ENCODE data around the gene PRLH. TPM values are rescaled to one million over a fixed set of nuclear protein-coding genes. Genes with fewer than 3 reads are reported as not detected.
A peak's percentile ranks its signal among the peaks of the same experiment; 100 is the strongest.

The PRLH gene
- total and polyA plus RNA-seq, 2 of the 13 experiments (the other 11 are each of a cell fraction or from before 2014, with no cell fraction given) = not detected

GRCh38 chr2:237598468-237599208 lies 32.3 kb downstream of the PRLH start (continued):
- TF ChIP-seq EP300 (IDR thresholded peaks at IDR 0.05; ENCODE audit: low read depth in 2 of 2, low read length in 2 of 2) (no peak), EP300 (CRISPR knock-in tag; IDR thresholded peaks at IDR 0.05; ENCODE audit: borderline replicate concordance) (no peak), CEBPZ (IDR thresholded peaks at IDR 0.05; ENCODE audit: low read length) (no peak), ZNF362 (CRISPR knock-in tag; IDR thresholded peaks at IDR 0.05; ENCODE audit: borderline replicate concordance) (no peak), ZNF326 (CRISPR knock-in tag; IDR thresholded peaks at IDR 0.05; ENCODE audit: borderline replicate concordance) (no peak), MAFF (IDR thresholded peaks at IDR 0.05; ENCODE audit: low read depth, low read length) (no peak), ZNF382 (CRISPR knock-in tag; IDR thresholded peaks at IDR 0.05; ENCODE audit: borderline replicate concordance) (no peak), TRIM22 (IDR thresholded peaks at IDR 0.05) (no peak), CERS6 (CRISPR knock-in tag; IDR thresholded peaks at IDR 0.05) (no peak), ZNF570 (CRISPR knock-in tag; IDR thresholded peaks at IDR 0.05; ENCODE audit: borderline replicate concordance) (no peak), ZNF234 (CRISPR knock-in tag; conservative IDR thresholded peaks at IDR 0.05) (no peak), ZIK1 (CRISPR knock-in tag; IDR thresholded peaks at IDR 0.05; ENCODE audit: borderline replicate concordance, low read depth) (no peak), ZNF33B (CRISPR knock-in tag; IDR thresholded peaks at IDR 0.05) (no peak), ZNF574 (CRISPR knock-in tag; IDR thresholded peaks at IDR 0.05) (0 out of 2 replicates have a peak, but pooled peaks have one; percentile 27), MEF2D (CRISPR knock-in tag; IDR thresholded peaks at IDR 0.05) (0 out of 2 replicates have a peak, but pooled peaks have one; percentile 15), ZNF562 (CRISPR knock-in tag; IDR thresholded peaks at IDR 0.05; ENCODE audit: borderline replicate concordance) (no peak), SP140L (CRISPR knock-in tag; IDR thresholded peaks at IDR 0.05; ENCODE audit: borderline replicate concordance) (no peak), NFYB (CRISPR knock-in tag; IDR thresholded peaks at IDR 0.05) (no peak), ZNF460 (CRISPR knock-in tag; IDR thresholded peaks at IDR 0.05; ENCODE audit: borderline replicate concordance) (no peak), NFE2 (CRISPR knock-in tag; IDR thresholded peaks at IDR 0.05) (no peak)
